T follicular helper cell (primary cell): ENCODE results near the gene IER3.
"Not testable (repeated sequence)": the region's sequence is repeated elsewhere in the genome, so short reads cannot be mapped to it uniquely, and the experiment has no call there.

Experiments
- DNase-seq: peaks from one replicate; pipeline ENCODE4 v3.0.0-alpha.2; 2020; ENCODE audit warnings: low read depth

IER3 gene

DNA sequence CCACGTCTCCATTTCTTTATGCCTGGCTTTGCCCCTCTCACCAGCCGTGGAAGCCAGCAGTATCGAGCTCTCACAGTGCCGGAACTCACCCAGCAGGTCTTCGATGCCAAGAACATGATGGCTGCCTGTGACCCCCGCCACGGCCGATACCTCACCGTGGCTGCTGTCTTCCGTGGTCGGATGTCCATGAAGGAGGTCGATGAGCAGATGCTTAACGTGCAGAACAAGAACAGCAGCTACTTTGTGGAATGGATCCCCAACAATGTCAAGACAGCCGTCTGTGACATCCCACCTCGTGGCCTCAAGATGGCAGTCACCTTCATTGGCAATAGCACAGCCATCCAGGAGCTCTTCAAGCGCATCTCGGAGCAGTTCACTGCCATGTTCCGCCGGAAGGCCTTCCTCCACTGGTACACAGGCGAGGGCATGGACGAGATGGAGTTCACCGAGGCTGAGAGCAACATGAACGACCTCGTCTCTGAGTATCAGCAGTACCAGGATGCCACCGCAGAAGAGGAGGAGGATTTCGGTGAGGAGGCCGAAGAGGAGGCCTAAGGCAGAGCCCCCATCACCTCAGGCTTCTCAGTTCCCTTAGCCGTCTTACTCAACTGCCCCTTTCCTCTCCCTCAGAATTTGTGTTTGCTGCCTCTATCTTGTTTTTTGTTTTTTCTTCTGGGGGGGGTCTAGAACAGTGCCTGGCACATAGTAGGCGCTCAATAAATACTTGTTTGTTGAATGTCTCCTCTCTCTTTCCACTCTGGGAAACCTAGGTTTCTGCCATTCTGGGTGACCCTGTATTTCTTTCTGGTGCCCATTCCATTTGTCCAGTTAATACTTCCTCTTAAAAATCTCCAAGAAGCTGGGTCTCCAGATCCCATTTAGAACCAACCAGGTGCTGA is 20.3 kb downstream of the IER3 start:
- DNase-seq, result not testable (repeated sequence)

DNA sequence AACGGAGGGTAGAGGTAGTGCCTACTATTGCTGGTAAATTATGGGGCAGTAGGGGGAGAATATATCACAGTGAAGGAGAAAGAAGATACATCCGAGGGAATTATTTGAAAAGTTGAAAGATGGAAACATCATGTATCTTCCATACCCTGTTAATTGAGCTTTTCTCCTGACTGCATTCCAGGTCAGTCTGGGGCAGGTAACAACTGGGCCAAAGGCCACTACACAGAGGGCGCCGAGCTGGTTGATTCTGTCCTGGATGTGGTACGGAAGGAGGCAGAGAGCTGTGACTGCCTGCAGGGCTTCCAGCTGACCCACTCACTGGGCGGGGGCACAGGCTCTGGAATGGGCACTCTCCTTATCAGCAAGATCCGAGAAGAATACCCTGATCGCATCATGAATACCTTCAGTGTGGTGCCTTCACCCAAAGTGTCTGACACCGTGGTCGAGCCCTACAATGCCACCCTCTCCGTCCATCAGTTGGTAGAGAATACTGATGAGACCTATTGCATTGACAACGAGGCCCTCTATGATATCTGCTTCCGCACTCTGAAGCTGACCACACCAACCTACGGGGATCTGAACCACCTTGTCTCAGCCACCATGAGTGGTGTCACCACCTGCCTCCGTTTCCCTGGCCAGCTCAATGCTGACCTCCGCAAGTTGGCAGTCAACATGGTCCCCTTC is 21.0 kb downstream of the IER3 start:
- DNase-seq, result not testable (repeated sequence)

DNA sequence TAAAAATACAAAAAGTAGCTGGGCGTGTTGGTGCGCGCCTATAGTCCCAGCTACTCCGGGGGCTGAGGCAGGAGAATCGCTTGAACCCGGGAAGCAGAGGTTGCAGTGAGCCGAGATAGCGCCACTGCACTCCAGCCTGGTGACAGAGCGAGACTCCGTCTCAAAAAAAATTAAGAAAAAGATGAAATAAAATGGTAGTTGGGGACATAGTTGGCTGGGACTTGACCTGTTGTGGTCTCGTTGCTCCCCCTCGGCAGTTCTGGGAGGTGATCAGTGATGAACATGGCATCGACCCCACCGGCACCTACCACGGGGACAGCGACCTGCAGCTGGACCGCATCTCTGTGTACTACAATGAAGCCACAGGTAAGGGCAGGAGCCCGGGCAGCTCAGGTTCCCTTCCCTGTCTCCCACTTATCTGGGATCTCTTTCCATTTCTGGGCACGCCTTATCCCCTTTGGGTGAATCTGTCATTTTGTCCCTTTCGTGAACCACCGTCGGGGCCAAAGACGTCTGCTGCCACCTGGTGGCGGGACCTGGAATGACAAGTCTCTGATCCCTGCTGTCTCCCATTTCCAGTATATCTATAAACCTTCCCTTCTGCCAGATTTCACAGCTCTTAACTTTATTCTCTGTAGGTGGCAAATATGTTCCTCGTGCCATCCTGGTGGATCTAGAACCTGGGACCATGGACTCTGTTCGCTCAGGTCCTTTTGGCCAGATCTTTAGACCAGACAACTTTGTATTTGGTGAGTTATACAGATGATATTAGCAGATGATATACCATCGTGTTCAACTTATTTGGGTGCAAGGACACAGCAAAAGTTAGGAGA is 21.9 kb downstream of the IER3 start:
- DNase-seq, result peak; percentile 76

DNA sequence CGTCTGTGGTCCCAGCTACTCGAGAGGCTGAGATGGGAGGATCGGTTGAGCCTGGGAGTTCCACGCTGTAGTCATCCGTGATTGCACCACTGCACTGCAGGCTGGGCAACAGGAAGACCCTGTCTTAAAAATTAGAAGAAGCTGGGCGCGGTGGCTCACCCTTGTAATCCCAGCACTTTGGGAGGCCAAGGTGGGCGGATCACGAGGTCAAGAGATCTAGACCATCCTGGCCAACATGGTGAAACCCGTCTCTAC is 22.4 kb downstream of the IER3 start:
- DNase-seq, result not testable (repeated sequence)

DNA sequence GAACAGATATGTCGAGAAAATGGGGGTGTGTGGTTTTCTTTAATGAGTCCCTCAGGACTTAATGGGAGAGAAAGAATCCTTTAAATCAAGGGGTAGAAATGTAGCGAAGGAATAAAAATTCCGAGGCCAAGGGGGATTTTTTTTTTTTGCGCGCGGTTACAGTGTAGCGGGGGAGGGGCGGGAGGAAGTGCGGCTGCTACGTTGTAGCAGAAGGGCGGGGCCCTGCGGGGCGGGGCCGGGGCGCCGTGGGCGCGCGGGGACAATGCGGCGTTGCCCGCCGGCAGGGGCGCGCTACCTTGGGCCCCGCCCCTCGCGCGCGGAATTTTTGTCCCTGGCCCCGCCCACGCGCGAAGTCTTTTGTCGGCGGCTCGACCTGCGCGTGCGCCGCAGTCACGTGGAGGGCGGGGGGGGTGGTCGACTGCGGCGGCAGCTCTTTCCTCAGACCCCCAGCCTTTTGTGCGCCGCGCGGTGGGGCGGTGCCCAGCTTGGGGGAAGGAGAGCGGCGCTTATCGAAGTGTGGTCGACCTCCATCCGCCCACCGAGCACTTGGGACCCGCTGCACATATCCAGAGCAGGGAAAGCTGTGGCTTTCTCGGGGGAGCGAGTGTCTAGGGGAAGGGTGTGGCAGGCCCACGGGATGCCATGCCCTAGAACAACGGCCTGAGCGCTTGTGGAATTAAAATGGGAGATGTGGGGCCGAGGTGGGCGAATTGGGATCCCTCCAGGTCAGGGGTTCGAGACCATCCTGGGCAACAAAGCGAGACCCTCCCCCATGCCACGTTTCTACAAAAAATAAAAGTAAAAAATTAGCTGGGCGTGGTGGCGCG is 22.9 kb downstream of the IER3 start:
- DNase-seq, result peak; percentile 92

DNA sequence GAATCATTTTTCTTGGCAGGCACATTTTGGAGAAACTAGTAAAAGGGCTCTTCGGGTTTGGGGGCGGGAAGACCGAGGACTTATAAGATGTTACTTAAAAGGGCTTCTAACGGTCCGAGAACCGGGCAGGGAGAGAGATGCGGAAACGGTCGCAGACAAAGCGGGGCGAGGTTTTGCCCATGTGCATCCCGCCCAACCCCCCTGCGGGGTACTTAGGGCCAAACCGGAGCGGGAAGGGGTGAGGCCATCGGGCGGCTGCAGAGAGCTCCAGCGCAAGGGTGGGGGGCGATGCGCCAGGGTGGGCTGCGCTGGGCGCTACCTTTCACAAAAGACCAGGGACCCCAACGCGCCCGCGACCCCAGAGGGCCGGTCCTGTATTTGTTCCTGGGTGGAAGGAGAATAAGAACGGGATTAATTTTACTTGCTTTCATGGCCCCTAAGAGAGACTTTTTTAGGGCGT is 23.6 kb downstream of the IER3 start:
- no peak for DNase-seq

DNA sequence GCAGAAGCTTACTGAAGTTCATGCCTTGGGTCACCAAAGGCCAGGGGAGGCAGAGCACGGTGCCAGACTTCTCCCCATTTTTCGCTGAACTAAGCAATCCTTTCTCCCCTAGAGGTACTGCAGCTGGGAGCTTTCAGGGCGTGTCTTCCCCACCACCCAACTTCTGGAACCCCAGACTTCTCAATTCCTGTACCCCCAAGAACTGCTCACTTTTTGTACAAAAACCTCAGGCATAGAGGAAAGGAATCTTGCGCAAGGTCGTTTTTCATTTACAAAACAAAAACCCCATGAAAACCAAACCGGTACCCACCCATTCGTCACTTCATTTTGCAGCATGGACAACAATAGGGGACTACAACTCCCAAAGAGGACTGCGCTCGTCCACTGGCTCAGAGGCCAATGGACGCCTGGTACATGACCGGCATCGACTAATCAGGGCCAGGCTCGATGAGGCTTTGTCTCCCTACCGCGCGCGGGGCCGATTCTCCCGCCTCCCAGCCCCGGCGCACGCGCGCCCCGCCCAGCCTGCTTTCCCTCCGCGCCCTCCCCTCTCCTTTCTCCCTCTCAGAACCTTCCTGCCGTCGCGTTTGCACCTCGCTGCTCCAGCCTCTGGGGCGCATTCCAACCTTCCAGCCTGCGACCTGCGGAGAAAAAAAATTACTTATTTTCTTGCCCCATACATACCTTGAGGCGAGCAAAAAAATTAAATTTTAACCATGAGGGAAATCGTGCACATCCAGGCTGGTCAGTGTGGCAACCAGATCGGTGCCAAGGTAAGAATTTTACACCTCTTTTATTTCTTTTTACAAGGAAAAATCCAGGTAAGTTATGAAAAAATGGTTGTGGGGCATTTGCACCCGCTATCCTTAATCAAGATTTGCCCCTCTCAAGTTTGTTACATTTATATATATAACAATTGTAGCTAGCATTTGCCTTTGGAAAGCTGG is 24.3 kb downstream of the IER3 start, which contains the start of gene TUBB:
Gene TUBB, plus strand, starts transcription at position 562 of the 947 bp plus-strand sequence. Its CDS starts 155 bp downstream, at position 717.
- DNase-seq, result peak; percentile 93

DNA sequence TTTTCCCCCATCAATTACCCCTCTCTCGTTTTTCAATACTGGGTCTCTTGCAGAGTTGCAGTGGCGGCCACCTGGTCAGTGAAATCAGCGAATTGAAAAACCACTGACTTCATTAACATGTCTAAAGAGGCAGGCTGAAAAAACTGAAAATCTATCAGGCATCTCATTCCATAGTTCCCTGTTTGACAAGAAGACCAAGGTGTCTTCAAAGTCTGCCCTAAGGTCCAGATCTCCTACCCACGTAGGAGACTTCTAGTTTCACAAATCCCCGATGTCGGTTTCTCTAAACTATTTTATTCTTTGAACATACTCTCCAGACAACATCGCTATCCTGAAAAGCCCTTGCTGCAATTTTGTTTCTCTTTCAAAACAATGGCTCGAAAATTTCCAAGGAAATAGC is 25.0 kb downstream of the IER3 start:
- no peak for DNase-seq

DNA sequence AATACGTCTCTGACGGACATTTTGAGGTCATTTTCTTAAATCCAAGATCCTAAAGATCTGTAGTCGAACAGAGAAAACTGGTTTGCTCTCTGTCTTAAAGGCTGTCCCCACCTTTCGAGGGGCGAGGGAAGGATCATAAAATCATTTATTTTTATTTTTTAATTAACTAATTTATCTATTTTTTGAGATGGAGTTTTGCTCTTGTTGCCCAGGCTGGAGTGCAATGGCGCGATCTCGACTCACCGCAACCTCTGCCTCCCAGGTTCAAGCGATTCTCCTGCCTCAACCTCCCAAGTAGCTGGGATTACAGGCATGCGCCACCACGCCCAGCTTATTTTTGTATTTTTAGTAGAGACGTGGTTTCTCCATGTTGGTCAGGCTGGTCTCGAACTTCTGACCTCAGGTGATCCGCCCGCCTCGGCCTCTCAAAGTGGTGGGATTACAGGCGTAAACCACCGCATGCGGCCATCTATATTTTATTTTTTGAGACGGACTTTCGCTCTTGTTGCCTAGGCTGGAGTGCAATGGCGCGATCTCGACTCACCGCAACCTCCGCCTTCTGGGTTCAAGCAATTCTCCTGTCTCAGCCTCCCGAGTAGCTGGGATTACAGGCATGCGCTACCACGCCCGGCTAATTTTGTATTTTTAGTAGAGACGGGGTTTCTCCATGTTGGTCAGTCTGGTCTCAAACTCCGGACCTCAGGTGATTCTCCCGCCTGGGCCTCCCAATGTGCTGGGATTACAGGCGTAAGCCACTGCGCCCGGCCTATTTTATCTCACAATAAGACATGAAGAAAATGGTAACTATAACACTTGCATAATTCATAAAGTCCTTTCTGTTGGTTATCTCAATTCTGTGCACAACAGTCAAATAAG is 26.3 kb downstream of the IER3 start:
- DNase-seq, result not testable (repeated sequence)

DNA sequence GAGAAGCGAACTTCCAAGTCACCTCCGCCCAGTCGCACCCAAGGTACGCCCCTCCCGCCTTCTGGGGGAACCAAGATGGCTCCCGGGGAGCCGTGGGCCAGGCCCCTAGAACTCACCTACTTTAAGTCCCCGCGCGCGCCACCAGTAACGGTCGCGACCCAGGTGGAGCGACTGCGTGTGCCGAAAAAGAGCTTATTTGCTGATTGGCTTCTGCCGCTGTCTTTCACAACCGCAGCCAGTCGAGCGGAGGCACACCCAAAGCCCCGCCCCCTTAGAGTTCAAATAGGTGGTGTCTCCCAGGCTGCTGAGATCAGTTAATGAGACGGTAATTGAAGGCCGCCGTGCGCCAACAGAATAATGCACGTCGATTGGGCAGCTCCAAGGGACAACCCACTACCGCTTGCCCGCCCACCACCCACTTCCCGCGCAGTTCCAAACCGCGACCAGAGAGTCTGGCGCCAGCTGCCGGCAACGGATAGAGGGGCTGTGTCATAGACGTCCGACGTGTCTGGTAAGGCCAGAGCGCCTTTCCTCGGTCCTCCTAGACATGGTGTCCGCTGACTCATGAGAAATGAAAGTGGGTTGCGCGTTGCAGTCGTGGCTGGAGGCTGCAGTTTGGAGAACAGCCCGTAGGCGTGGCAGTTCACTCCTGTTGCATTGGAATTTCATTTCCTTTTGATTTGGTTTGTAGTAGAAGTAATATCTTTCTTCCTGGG is 27.1 kb downstream of the IER3 start, which contains the start of gene MDC1:
Gene MDC1, minus strand, starts transcription at position 153 of the 716 bp plus-strand sequence. CDS start 2,106 bp downstream, outside the sequence.
- DNase-seq, result peak; percentile 98

DNA sequence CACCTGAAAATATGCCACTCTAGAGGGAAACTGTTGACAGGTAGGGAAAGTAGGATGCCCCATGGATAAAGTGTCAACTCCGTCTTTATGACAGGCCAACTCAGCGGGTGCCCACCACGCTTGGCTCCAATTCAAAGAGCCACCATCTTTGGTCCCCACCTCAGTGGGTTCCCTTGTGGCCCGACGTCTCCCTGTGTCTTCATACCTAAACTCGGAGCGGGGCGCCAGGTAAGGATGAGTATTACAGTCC is 27.5 kb downstream of the IER3 start:
- DNase-seq, result no peak

DNA sequence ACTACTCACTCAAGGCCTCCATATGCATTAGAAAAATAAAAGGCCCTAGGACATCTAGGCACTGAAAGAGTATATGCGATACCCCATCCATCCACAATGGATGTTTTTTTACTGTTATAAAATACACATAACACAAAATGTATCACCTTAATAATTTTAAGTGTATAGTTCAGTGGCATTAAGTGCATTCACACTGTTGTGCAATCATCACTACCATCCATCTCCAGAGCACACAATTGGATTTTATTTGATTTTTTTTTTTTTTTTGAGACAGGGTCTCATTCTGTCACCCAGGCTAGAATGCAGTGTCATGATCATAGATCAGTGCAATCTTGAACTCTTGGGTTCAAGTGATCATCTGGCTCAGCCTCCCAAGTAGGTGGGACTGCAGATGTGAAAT is 30.1 kb downstream of the IER3 start:
- DNase-seq, result no peak

DNA sequence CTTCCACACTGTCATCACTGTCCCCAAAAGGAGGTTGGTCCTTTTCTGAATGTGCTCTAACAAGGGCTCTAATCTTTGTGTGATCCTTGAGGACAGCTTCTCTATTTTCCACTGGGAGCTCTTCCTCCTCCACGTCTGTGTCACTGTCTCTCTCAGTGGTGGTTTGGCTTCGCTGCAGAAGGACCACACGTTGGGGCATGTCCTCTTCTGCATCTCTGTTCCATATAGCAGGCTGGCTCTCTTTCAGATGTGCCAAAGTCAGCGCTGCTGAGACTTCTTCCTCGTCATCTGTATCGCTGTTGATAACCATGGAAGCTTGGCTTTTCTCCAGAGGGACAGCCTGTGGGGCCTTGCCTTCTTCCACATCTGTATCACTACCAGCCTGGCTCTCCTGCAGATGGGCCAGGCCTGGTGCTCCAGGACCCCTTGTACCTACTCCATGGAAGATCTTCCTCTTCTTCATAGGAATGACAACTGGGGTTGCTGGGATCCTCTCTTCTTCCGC is 31.9 kb downstream of the IER3 start:
- no peak for DNase-seq

DNA sequence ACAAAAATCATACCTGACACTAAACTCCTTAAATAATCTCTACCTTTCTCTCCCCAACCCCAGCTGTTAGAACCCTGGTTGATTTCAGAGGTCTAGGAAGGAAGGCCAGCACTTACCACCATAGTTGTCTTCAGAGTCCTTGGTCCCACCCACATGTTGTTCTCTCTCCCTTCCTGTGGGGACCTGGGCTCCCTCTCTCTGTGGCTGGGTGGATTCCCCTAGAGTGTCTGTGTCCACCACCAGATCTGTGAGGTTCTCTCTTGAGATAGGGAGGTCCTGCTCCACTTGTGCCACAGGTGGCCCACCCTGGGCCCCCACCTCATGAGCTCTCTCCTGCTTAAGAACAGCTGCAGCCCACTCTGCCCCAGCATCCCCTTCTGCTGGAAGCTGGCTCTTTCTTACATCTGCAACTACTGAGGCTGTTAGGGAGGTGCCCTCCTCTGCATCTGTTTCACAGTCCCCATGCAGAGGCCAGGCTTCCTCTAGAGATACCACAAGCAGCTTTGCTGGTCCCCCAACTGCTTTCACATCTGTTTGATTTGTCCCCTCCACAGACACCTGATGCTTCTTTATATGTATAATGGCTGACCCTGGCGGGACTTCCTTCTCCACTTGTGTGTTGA is 32.5 kb downstream of the IER3 start:
- no peak for DNase-seq

DNA sequence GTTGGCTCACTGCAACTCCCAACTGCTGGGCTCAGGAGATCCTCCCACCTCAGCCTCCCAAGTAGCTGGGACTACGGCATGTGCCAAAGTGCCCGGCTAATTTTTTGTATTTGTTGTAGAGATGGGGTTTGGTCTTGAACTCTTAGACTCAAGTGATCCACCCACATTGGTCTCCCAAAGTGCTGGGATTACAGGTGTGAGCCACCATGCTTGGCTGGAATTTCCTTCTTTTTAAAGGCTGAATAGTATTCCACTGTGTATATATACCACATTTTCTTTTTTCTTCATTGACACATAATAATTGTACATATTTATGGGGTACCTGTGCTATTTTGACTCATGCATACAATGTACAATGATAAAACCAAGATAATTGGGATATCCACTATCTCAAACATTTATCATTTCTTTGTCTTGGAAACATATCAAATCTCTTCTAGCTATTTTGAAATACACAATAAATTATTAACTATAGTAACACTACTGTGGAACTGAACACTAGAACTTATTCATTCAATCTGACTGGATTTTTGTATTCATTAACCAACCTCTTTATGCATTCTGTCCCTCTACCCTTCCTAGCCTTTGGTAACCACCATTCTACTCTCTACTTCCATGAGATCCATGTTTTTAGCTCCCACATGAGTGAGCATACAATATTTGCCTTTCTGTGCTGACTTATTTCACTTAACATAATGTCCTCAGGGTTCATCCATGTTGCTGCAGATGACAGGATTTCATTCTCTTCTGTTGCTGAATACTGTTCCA is 35.1 kb downstream of the IER3 start:
- DNase-seq, result no peak

DNA sequence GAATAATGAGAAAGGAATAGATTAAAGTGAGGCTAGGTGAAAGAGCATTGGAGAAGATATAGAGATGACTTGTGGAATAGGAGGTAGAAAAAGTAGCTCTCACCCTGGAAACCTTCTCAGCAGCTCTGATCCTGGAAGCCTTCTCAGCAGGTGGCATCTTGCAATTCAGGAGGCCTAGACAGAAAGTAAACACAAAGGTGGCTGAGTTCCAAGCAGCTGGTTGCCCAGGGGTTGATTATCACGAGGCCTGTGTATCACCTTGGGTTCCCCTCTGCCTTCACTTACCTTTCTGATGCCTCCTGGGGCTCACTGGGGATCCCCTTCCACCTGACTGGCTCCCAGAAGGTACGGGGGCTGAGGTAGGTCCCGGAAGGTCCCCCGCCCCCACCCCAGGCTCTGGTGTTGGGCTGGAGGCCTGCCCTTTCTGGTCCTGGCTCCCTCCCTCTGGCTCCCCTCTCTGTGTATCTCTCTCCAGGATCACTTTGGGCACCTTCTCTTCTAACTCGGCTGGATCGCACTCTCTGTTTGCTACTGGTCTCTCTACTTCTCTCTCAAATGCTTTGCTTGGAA is 37.0 kb downstream of the IER3 start:
- DNase-seq, result no peak

DNA sequence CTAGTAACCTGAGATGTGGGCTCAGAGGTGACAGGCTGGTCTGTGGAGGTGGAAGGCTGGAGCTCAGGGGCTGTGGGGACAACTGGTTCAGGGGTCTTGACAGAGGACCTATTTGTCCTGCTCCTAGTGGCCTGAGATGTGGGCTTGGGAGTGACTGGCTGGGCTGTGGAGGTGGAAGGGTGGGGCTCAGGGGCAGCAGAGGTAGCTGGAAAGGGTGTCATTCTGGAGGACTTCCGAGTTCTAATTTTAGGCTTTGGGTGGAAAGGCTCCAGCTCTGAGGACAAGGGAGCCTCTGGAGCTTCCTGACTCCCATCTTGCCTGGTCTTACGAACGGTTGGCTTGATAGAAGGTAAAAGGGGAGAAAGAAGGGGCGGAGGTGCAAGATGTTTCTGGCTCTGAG is 38.7 kb downstream of the IER3 start:
- no peak for DNase-seq
